Stimulated activated CD8-positive, alpha-beta memory T cell treated with anti-CD3 and anti-CD28 coated beads, Interleukin-15, amount 100 ng/mL, for 4 hours (primary cell): ENCODE data around the gene ATP8B3.

Experiments
- DNase-seq, 2 donors: peaks; one replicate each; pipeline ENCODE4 v3.0.0-alpha.2; 2020; ENCODE audit warnings: low read depth in 2 of 2

ATP8B3 gene

DNA sequence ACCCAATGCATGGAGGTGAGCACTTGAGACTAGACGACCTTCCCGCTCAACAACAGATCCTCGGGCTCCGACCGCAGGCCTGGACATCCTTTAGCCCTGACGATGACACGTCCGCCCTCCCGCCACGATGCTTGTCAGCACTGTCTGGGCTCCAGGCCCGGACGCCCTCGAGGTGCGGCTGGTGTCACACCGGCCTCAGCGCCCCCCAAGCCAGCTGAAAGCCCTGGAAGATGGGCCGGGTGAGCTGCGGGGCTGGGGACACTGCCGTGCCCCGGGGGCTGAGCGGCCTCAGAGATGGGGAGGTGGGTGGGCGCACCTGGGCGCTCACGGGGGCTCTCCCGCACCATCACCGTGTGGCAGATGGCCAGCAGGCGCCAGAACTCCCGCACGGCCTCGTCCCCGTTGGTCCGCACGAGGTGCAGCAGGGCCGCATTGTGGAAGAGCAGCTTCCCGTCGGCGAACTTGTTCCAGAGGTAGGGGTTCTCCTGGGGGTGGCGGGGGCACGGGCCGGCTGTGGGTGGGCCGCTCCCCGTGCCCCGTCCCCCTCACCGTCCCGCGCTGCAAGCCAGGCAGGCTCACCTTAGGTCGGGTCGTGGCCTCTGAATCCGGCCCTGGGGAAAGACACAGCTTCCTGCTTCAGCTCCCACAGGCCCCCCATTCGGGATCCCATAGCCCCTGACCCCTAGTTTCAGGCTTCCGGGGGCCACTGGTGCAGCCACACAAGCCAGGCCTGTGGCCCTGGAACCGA is 15.5 kb downstream of the ATP8B3 start:
- no peak for DNase-seq

DNA sequence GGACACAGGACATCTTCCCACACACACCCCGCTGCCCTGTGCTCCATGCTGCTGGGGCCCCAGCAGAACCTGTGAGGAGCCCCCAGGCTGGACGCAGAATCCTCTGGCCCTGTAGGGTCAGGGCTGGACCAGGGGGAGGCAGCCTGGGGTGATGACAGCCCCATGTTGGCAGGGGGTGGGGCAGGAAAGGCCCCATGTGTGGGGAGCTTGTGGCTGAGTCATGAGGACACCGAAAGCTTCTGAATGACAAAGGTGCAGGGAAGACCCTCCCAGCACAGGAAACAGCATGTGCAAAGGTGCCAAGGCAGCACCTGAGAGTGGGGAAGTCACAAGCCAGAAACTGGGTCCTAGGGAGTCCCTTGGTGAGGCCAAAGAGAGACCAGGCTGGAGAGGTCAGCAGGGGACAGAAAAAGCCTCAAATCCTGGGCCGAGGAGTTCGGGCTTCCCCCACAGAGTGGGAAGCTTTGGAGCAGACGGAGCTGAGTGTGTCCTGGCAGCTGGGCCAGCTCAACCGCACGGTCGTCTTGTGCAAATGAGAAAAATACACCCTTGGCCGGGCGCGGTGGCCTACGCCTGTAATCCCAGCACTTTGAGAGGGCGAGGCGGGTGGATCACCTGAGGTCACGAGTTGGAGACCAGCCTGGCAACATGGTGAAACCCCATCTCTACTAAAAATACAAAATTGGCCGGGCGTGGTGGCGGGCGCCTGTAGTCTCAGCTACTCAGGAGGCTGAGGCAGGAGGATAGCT is 17.5 kb downstream of the ATP8B3 start:
- no peak for DNase-seq

DNA sequence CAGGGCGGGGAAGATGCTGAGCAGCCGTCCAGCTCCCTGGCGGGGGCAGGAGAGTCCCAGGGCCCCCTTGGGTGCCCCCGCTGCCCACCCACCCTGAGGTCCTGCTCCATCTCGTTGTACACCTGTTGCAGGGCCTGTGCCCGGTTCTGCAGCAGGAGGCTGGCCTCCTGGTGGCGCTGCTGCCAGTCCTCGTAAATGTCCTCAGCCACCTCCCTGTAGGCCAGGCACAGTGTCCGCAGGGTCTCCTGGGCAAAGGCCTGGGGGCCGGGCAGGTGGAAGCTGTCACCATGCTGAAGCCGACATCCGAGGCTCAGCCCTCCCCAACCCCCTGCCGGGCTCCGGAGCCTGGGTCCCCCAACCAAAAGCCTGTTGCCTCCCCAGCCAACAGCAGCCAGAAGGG is 20.2 kb downstream of the ATP8B3 start:
- DNase-seq = no peak

DNA sequence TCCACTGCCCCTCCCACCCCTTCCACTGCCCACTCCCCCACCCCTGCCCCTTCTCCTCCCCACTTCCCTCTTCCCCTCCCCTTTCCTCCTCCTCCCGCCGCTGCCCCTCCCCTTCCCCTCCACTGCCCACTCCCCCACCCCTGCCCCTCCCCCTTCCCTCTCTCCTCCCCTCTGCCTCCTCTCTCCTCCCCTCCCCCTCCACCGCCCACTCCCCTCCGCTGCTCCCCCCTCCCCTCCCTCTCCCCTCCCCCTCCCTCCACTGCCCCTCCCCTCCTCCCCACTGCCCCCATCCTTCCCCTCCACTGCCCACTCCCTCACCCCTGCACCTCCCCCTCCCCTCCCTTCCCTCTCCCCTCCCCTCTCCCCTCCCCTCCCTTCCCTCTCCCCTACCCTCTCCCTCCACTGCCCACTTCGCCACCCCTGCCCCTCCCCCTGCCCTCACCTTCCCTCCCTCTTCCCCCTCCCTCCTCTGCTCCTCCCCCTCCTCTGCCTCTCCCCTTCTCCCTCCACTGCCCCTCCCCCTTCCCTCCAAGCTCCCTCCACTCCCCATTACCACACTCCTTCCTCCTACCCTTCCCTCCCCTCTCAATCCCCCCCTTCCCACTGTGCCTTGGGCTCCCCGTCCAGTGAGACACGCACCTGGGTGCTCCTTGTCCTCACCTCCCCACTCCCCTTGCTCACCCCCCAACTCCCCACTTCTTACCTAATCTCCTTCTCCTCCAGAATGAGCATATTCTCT is 21.9 kb downstream of the ATP8B3 start:
- no peak for DNase-seq

DNA sequence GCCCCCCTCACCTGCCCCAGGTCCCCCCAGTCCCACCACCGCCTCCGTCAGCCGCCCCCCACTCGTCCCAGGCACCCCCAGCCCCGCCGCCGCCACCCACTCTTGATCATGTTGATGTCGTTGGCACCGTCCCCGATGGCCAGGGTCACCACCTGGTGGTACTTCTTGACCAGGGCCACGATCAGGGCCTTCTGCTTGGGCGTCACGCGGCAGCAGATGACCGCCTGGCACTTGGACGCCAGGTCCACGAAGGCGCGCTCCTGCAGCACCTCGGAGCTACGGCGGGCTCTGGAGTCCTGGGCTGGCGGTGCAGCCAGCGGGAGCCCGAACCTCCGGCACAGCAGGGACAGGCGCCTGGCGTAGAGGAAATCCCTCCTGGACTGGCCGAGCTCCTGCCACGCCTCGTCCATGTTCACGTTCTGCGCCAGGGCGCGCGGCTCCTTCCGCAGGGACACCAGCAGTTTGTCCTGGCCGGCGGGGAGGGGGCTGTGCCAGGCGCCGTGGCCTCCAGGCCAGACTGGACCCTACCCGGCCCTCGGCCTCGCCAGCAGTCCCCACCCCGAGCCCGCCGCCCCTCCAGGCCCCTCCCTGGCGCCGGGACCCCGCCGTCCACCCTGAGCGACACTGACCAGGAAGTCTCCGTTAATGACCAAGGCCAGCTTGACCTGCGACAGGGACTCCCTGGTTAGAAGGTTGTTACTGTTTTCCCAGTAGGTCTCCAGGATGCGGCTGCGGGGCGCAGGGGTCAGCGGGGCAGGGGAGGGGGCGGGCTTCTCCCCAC is 22.6 kb downstream of the ATP8B3 start:
- DNase-seq = no peak

DNA sequence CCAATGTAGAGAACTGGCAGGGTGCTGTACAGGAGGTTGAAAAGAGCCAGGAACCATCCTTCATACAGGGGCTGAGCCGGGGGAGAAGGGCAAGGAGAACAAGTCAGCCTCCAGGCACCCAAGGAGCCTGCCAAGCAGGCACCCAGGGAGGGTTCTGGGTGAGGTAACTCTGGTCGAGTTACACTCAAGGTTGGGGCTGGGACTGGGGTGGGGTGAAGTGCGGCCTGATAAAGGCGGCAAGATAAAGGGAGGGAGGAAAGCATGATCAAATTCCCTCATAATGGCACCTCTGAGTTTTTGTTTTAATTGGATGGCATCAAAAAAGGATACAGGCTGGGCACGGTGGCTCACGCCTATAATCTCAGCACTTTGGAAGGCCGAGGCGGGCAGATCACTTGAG is 25.0 kb downstream of the ATP8B3 start:
- DNase-seq = no peak

DNA sequence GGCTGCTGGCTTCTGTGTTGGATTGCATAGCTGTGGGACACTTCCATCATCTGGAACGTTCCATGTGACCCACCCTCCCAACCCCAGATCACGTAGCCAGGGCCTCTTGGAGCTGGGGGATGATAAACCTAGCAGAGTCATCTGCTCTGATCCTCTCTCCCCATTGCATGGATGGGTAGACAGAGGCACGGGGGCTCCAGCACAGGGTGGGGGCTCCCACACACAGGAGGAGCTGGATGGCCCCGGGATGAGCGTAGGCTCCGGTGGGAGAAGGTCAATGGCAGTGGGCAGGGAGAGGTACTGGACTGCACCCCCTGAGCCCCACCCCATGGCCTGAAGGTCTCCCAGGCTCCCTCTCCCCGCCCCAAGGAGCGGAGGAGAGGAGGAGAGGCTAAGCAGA is 25.4 kb downstream of the ATP8B3 start:
- DNase-seq = no peak

DNA sequence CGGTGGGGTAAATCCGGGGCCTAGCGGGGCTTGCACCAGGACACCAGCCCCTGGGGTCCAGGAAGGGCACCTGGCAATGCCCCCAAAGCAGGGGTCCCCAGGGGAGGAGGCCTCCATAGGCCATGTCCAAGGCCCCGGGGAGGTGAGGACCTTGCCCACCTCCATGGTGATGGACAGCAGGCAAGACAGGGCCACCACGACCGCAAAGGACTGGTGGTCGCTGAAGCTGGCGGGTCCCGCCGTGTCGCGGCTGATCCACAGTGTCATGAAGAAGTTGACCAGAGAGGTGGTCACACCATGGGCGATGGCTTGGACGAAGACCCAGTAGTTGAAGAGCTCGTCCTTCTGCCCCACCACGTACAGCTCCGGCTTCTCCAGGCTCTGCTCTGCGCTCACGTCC is 26.8 kb downstream of the ATP8B3 start:
- DNase-seq = no peak

DNA sequence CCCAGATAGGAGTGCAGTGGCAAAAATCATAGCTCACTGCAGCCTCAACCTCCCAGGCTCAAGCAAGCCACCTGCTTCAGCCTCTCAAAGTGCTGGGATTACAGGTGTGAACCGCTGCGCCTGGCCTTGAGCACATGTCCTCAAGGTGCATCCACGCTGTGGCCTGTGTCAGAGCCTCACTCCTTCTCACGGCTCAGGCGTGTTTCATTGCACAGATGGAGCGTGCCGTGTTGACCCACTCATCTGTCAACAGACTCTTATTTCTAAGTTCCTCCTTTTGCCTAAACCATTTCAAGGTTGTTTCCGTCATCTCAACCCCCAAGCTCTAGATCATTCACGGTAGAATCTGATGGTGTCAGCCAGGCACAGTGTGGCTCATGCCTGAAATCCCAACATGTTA is 28.2 kb downstream of the ATP8B3 start:
- no peak for DNase-seq

DNA sequence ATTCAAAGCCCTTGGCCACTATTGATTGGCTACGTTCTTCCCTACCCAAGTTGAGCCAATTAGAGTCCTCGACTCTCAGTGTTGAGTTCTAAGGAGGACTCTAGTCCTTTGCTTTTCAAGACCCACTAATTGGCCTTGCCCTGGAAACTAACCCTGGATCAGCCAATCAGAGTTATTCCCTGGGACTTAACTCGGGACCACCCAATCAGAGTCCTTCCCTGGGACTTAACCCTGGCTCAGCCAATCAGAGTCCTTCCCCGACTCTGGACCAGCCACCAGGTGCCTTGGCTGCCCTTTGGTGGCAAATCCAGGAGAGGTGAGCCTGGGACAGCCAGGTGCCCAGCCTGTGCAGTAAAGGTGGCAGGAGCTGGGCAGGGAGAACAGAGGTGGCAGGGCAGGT is 28.7 kb downstream of the ATP8B3 start:
- no peak for DNase-seq

DNA sequence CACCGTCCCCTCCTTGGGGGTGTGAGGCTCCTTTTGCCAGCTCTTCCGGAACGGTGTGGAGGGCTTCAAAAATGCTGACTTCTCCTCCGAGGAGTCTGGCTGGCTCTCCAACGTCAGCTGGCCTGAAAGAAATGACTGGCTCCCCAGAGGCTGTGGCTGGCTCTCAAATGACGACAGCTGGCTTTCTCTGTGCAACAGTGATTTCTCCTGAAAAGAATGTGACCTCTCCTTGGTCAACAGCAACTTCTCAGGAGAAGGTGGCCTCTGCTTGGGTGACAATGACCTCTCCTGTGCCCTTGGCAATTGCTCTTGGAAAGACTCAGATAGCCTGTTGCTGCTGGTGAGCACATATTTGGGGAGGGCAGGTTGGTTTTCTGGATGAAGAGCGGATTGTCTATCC is 29.6 kb downstream of the ATP8B3 start:
- DNase-seq = no peak

DNA sequence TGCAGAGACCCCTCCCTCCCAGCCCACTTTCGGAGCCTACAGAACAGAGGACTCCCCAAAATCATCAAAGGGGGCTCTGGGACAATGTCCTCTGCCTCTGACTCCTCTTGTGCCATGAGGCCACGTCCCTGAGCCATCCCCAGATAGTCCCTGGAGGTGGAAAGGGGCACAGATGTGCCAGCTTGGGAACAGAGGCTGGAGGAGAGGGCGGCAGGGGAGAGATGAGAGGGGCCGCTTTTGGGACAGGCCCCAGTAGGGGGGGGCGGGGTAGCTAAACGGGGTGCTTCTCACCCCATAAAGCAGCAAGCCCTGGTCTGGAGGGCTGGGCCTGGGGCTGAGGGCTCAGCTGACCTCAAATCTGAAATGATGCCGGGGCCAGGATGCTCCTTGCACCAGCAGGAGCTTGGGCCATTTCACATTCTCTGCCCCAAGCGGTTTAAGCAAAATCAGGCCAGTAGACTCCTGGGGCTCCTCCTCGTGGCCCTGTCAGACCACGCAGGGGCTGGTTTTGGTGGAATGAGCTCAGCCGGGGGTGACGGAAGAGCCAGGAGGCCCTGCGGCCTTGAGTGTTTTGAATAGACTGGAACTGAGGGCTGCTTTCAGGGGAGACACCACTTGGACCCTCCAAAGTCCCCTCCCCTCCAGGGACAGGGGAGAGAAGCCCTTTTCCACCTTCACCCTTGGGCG is 31.7 kb downstream of the ATP8B3 start:
- no peak for DNase-seq

DNA sequence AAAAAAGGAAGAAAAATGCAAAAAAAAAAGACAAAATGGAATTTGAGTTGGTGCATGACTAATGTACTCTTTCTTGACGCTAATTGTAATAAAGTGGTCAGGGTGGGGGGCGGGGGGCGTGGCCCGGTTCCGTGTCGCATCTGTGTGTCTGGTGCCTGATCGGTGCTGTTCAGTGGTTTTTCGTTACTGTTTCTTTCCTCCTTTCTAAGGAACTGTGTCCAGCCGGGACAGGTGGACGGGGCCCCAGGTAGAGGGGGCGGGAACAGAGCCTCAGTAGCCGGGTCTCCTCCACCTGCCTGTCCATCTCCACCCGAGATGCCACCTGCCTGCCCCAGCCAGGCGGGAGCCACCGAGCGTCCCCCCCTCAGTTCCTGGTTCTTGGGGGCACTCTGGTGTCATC is 32.5 kb downstream of the ATP8B3 start:
- DNase-seq = no peak

DNA sequence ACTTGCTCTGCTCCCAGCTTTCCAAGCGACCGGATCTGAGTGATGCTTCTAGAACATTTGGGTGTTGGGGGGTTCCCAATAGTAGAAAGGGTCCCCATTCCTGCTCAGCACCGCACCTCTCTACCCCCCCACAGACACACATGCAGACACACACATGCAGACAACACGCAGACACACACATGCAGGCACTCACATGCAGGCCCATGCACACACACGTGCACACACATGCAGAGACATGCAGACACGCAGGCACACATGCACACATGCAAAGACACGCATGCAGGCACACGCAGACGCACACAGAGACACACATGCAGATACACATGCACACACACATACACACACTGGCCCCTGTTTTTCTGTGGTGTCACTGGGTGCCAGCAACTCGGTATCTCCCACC is 34.9 kb downstream of the ATP8B3 start:
- no peak for DNase-seq

DNA sequence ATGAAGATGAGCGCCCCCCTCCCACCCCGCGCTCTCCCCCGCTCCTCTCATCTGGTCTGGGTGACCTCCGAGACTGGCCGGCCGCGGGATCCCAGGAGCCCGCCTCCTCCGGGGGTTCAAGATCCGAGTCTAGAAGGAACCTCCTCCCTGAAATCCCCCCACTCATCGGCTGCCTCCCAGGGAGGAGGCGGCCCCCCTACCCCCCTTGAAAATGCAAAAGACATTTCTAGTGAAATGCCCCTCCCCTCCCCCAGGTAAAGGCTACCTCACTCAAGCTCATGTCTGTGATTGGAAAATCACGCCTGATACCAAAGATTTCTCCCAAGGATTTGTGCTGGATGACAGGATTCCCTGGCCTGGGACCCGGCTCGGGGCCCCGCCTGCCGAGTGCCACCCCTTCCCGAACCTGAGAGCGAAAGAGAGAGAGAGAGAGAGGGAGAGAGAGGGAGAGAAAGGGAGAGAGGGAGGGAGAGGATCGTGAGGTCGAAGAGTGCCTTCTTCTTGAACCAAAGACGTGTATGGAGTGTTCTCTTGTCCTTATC is 35.4 kb downstream of the ATP8B3 start:
- no peak for DNase-seq

DNA sequence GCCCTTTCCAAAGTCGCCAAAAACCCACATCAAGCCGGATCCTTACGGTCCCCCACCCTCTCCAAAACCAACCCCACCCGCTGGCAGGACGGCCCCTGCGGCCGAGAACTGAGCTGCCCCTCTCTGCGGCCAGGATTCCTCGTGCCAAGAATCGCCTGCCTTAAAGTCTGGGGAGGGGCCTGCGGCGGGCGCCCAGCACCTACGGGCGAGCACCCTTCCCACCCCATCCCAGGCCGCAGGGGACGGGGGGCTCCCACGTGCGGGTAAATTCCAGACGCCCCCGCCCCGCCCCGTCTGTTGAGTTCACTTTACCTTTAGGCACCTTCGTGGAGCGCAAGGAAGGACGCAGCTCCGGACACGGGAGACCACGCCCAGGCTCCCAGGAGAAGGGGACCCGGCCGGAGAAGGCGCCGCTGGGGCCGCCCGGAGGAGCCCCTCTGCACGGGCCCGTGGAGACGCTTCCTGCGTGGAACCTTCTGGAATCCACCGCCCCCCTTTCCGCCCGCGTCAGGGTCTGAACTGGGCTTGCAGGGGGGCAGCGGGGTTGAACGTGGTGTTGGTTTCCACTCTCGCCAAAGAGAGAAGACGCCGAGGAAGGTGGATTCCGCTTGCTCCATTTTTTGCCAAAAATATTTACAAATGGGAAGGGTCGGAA is 36.0 kb downstream of the ATP8B3 start:
- no peak for DNase-seq

DNA sequence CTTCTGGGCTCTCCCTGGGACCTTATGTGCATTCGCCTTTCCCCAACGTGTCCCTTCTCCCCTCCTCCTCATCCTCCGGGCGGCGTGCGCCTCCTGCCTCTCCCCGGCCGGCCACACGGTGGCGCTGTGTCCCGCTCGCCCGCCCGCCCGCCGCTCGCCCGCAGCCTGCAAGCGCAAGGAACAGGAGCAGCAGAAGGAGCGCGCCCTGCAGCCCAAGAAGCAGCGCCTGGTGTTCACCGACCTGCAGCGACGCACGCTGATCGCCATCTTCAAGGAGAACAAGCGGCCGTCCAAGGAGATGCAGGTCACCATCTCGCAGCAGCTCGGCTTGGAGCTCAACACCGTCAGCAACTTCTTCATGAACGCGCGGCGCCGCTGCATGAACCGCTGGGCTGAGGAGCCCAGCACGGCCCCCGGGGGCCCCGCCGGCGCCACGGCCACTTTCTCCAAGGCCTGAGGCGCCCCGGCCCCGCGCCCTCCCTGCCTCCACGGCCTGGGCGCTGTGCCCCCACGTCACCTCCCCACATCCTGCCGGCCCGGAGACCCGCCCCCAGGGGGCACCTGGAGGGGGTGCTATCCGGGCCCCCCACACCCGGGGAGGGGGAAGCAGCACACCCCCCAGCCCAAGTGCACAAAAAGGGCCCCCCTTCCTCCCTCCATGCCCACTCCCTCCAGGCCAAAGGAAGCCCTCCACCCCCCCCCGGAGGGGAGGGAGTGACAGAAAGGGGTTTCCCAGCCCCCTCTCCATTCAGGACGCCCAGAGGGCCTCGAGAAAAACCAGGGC is 36.9 kb downstream of the ATP8B3 start:
- no peak for DNase-seq

DNA sequence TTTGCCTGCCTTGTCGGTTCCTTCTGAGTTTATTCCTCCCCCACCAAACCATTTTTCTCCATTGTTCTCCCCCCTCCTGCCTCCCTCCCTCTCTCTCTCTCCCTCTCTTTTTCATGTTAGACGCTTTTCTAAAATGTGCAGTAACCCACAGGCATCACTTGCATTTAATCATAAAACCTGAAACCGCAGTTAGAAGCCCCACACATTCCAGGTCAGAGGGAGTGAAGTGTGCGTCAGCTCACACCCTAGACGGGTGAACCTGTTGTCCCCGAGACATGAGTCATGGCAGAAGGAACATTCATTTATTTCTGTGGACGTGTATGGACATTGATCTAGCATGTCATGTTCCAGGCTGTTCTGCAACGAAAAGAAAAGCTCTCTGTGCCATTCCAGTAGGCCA is 38.9 kb downstream of the ATP8B3 start:
- no peak for DNase-seq

DNA sequence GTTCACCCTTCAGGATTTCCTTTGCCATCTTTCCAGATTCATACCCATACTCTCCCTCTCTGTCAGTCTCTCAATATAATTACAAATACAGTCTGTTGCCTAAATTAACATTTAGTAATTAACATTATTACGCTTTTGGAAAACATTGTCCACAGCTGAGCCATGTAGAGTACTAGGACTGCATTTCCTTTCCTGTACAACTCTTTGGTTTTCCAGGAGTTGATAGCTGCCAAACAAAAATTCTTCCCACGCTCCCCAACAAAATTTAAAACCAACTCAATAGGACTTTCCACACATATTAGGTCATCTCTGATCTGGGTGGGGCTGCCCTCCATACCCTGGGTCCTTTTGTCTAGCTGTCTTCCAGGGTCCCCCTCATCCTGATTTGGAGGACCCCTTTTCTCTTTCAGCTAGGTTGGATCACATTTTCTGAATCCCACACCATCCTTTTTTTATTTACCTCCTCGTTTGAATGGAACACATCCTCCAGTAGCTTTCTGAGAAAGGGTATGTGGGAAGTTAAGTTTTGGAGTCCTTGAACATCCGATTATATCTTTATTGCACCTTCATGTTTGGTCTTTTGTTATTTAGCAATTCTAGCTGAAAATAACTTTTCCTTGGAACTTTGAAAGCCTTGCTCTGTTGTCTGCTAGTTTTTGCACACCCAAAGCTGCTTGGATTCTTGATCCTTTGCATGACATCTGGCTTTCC is 41.1 kb downstream of the ATP8B3 start:
- no peak for DNase-seq
